GM23248 (cell line): ENCODE data around the gene BCL7B. TPM values are rescaled to one million over a fixed set of nuclear protein-coding genes. Genes with fewer than 3 reads are reported as not detected.
"Not testable (repeated sequence)": the region's sequence is repeated elsewhere in the genome, so short reads cannot be mapped to it uniquely, and the experiment has no call there.

Experiments used
- DNase-seq: peaks from one replicate; pipeline ENCODE4 v3.0.0-alpha.2; 2015
- H2AFZ ChIP-seq: fragments of 200-600 bp; sonication (generic); 2 replicates; pipeline ENCODE4 v1.6.1; 2016; ENCODE audit warnings: antibody characterized with exemption
- H3F3A ChIP-seq: fragments of 200-600 bp; sonication (generic); 2 replicates; pipeline ENCODE4 v1.6.1; 2016; ENCODE audit warnings: mild to moderate bottlenecking, antibody characterized with exemption, mixed run types; ENCODE audit not compliant: insufficient read depth
- H3K27ac ChIP-seq: fragments of 200-600 bp; sonication (generic); 2 replicates; pipeline ENCODE4 v1.5.1; 2016; ENCODE audit warnings: mild to moderate bottlenecking
- H3K27me3 ChIP-seq: fragments of 200-600 bp; sonication (generic); replicated peaks from 2 replicates; pipeline ENCODE4 v1.6.1; 2016; ENCODE audit warnings: mild to moderate bottlenecking; ENCODE audit not compliant: insufficient read depth
- H3K36me3 ChIP-seq: fragments of 200-600 bp; sonication (generic); 2 replicates; pipeline ENCODE4 v1.6.1; 2016; ENCODE audit warnings: low read depth, mild to moderate bottlenecking
- H3K4me1 ChIP-seq: fragments of 200-600 bp; sonication (generic); 2 replicates; pipeline ENCODE4 v1.6.1; 2016; ENCODE audit warnings: mild to moderate bottlenecking; ENCODE audit not compliant: insufficient read depth
- H3K4me2 ChIP-seq: fragments of 200-600 bp; sonication (generic); one replicate; pipeline ENCODE4 v1.6.1; 2016; ENCODE audit warnings: mild to moderate bottlenecking; ENCODE audit not compliant: unreplicated experiment
- H3K4me3 ChIP-seq: fragments of 200-600 bp; sonication (generic); 2 replicates; pipeline ENCODE4 v1.5.1; 2016; ENCODE audit warnings: mild to moderate bottlenecking
- H3K79me2 ChIP-seq: fragments of 200-600 bp; sonication (generic); 2 replicates; pipeline ENCODE4 v1.6.1; 2016; ENCODE audit warnings: mild to moderate bottlenecking; ENCODE audit not compliant: insufficient read depth
- H3K9ac ChIP-seq: fragments of 200-600 bp; sonication (generic); 2 replicates; pipeline ENCODE4 v1.6.1; 2016; ENCODE audit warnings: mild to moderate bottlenecking
- H3K9me2 ChIP-seq: fragments of 200-600 bp; sonication (generic); 2 replicates; pipeline ENCODE4 v1.6.1; 2016; ENCODE audit warnings: mixed run types, mild to moderate bottlenecking, moderate library complexity; ENCODE audit not compliant: insufficient read depth
- H3K9me3 ChIP-seq: fragments of 200-600 bp; sonication (generic); one replicate; pipeline ENCODE4 v1.6.1; 2017; ENCODE audit warnings: low read depth
- H4K20me1 ChIP-seq: fragments of 200-600 bp; sonication (generic); 2 replicates; pipeline ENCODE4 v1.6.0; 2016; ENCODE audit not compliant: insufficient read depth
- EZH2 ChIP-seq: fragments of 200-600 bp; sonication (generic); IDR thresholded peaks from 2 replicates; pipeline ENCODE4 v1.6.1; 2018; ENCODE audit warnings: antibody characterized with exemption, mild to moderate bottlenecking; ENCODE audit not compliant: insufficient read depth, poor library complexity, severe bottlenecking
- EZH2phosphoT487 ChIP-seq: fragments of 200-600 bp; sonication (generic); IDR thresholded peaks from 2 replicates; pipeline ENCODE4 v1.6.1; 2018; ENCODE audit warnings: antibody characterized with exemption, moderate library complexity, mild to moderate bottlenecking, low read depth; ENCODE audit not compliant: insufficient read depth
- WGBS, 2 experiments: methylation state at CpG; one replicate each; pipeline ENCODE4 v1.1.6; 2015 to 2017; ENCODE audit warnings: low lambda C conversion rate in 2 of 2, low coverage in 1 of 2; ENCODE audit errors: missing lambda C conversion rate in 2 of 2; 5-methylcytosine and 5-hydroxymethylcytosine counted together
- in situ Hi-C: fragments of 300-500 bp; cut with MboI; formaldehyde crosslinking; loops from 2 replicates; pipeline ENCODE4 v1.15.0; 2020
- polyA plus RNA-seq: library from polyadenylated mRNA; unstranded; fragments of >200 nt; fragmentation: Nextera tagmentation; extraction: Ambion mirVana; gene quantifications from 2 replicates; pipeline ENCODE4 v1.2.1, GENCODE V29; 2016
- total RNA-seq: library from RNA; depleted of rRNA; stranded (reverse); fragments of >200 nt; shearing (Covaris generic); gene quantifications from 2 replicates; pipeline ENCODE4 v1.2.3, GENCODE V29; 2014

The BCL7B gene
- total and polyA plus RNA-seq, 2 experiments from 2014 or later, result 24.8 to 72.6 TPM

GRCh38 chr7:73567846-73568685, 10.6 kb upstream of the BCL7B start:
- TF ChIP-seq EZH2phosphoT487, result no peak
- no peak for TF ChIP-seq EZH2

DNA sequence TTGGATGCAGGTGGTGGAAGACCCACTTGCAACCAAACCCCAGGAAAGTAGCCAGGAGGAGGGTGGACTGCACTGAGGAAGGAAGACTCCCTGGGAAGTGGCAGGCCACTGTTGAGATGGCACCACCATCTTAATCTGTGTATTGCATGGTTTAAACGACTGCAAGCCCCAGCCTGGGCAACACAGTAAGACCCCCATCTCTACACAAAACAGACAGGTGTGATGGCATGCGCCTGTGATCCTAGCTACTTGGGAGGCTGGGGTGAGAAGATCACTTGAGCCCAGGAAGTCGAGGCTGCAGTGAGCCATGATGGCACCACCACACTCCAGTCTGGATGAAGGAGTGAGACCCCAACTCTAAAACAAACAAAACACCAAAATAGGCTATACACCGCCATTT, 9.7 kb upstream of the BCL7B start:
- no peak for TF ChIP-seq EZH2phosphoT487
- no peak for TF ChIP-seq EZH2
- Histone ChIP-seq H3K27ac (no peak overlapping the region), H3K4me3 (no peak overlapping the region), H3K36me3 (peaks cover 33% of the 10 kb centered on the region), H3K79me2 (peaks cover 4% of the 10 kb centered on the region; the same call in 1 of the 2 replicates), H3K4me2 (no peak overlapping the region), H3K4me1 (no peaks in the 10 kb centered on the region), H2AFZ (no peak overlapping the region), H3K9me3 (no peaks in the 10 kb centered on the region), H4K20me1 (no peaks in the 10 kb centered on the region), H3K9me2 (no peaks in the 10 kb centered on the region), H3K27me3 (no peaks in the 10 kb centered on the region), H3F3A (peaks cover 41% of the 10 kb centered on the region), H3K9ac (no peak overlapping the region)
- in situ Hi-C loops, result no loop called here
- DNase-seq, result no peak
- WGBS, 2 experiments, result 84 to 85% methylated on average over 4 of the region's 4 CpGs

More at GRCh38 chr7:73567846-73568685, 10.6 kb upstream of the BCL7B start:
- in situ Hi-C loops, result no loop called here
- no peaks in the 10 kb centered on the region for H3K9me2 ChIP-seq
- no peak overlapping the region for H3K9ac ChIP-seq
- H3K9me3 ChIP-seq, result no peaks in the 10 kb centered on the region
- no peak overlapping the region for H2AFZ ChIP-seq
- H3K27ac ChIP-seq, result no peak overlapping the region
- H3K36me3 ChIP-seq, result peaks cover 42% of the 10 kb centered on the region
- H4K20me1 ChIP-seq, result no peaks in the 10 kb centered on the region; the same call in 1 of the 2 replicates
- no peaks in the 10 kb centered on the region for H3K27me3 ChIP-seq
- no peak for DNase-seq
- no peaks in the 10 kb centered on the region for H3K4me1 ChIP-seq
- WGBS, 2 experiments, result 64 to 65% methylated on average over 12 of the region's 12 CpGs
- peaks cover 12% of the 10 kb centered on the region for H3K79me2 ChIP-seq
- H3K4me2 ChIP-seq, result no peak overlapping the region
- H3F3A ChIP-seq, result peaks cover 41% of the 10 kb centered on the region
- H3K4me3 ChIP-seq, result no peak overlapping the region

DNA sequence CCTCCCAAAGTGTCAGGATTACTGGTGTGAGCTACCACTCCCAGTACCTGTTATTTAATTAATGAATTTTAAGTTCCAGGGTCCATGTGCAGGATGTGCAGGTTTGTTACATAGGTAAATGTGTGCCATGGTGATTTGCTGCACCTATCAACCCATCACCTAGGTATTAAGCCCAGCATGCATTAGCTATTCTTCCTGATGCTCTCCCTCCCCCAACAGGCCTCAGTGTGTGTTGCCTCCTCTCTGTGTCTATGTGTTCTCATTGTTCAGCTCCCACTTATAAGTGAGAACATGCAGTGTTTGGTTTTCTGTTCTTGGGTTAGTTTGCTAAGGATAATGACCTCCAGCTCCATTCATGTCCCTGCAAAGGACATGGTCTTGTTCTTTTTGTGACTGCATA, 8.9 kb upstream of the BCL7B start:
- H3K9ac ChIP-seq, H4K20me1 ChIP-seq, H3K27ac ChIP-seq, H2AFZ ChIP-seq, H3K4me1 ChIP-seq, DNase-seq, H3K9me2 ChIP-seq, H3K79me2 ChIP-seq, in situ Hi-C loops, H3K27me3 ChIP-seq, H3K9me3 ChIP-seq, H3K4me3 ChIP-seq: not testable (repeated sequence)
- H3K36me3 ChIP-seq, result peaks cover 27% of the 10 kb centered on the region
- peaks cover 41% of the 10 kb centered on the region for H3F3A ChIP-seq
- H3K4me2 ChIP-seq, result peak overlapping the region; percentile 17

DNA sequence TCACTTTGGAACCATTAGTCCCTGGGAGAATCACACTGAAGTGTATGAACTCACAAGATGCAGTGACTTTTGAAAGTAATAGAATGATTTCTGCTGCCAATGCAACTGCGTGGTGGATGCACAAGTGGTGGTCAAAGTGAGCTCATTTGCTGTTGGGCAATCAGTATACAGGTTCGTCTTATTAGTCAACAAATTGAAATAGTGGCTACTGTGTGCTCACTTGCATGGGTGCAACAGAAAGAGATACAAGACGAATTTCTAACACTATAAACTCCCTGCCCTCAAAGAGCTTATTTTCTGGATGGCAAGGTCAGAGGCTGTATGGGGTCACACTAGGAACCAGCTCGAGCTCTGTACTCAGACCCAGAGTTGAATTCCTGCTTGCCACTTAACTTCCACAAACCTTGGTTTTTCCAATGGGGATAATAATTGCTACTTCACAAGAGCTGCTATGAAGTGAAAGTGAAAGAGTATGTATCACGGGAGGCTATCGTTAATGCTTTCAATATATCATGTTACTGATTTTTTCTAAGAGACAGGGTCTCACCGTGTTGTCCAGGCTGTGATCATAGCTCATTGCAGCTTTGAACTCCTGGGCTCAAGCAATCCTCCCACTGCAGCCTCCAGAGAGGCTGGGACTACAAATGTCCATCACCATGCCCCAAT, 8.3 kb upstream of the BCL7B start:
- Histone ChIP-seq H3K27me3 (no peaks in the 10 kb centered on the region), H3K4me3 (peak overlapping the region; percentile 28; the same call in 1 of the 2 replicates), H3F3A (peaks cover 41% of the 10 kb centered on the region), H3K9me2 (no peaks in the 10 kb centered on the region), H3K9ac (no peak overlapping the region), H3K9me3 (no peaks in the 10 kb centered on the region), H3K79me2 (no peaks in the 10 kb centered on the region), H3K4me2 (peak overlapping the region; percentile 17), H3K4me1 (no peaks in the 10 kb centered on the region), H3K36me3 (peaks cover 21% of the 10 kb centered on the region), H4K20me1 (no peaks in the 10 kb centered on the region), H2AFZ (no peak overlapping the region), H3K27ac (no peak overlapping the region)
- 55 to 57% methylated on average over 7 of the region's 7 CpGs for WGBS, 2 experiments
- TF ChIP-seq EZH2phosphoT487, result no peak
- no peak for TF ChIP-seq EZH2
- DNase-seq, result peak; percentile 43
- in situ Hi-C loops, result no loop called here
